Activated B cell treated with CpG ODN at 0.5 μM for 24 hours (primary cell): ENCODE data around the gene HTR7. TPM values are rescaled to one million over a fixed set of nuclear protein-coding genes. Genes with fewer than 3 reads are reported as not detected.

Experiments
- ATAC-seq: fragments of 200-7000 bp; cut with Tn5 transposase; one replicate; pipeline ENCODE4 v1.10.0; 2021; ENCODE audit warnings: low read depth, mild to moderate bottlenecking, moderate library complexity
- CTCF ChIA-PET: fragments of 350-600 bp; sonication (Branson Sonifier 250); formaldehyde crosslinking; loops from one replicate; lab custom pipeline; 2021; ENCODE audit warnings: antibody characterized with exemption; lab: Charles Lee
- POLR2A ChIA-PET: fragments of 350-600 bp; sonication (Branson Sonifier 250); formaldehyde crosslinking; loops from one replicate; lab custom pipeline; 2021; ENCODE audit warnings: antibody characterized with exemption; lab: Charles Lee
- DNase-seq: peaks from one replicate; pipeline ENCODE4 v3.0.0; 2022
- H3K27ac Mint-ChIP-seq: one replicate; pipeline ENCODE4 v1.8.0; 2020; ENCODE audit warnings: mixed read lengths
- H3K27me3 Mint-ChIP-seq: one replicate; pipeline ENCODE4 v1.8.0; 2021; ENCODE audit warnings: mixed read lengths
- H3K36me3 Mint-ChIP-seq: one replicate; pipeline ENCODE4 v1.8.0; 2021; ENCODE audit warnings: low read depth, mixed read lengths
- H3K4me1 Mint-ChIP-seq: one replicate; pipeline ENCODE4 v1.8.0; 2021; ENCODE audit warnings: mixed read lengths
- H3K4me3 Mint-ChIP-seq: one replicate; pipeline ENCODE4 v1.8.0; 2020; ENCODE audit warnings: mild to moderate bottlenecking, mixed read lengths
- H3K9me3 Mint-ChIP-seq: one replicate; pipeline ENCODE4 v1.8.0; 2020; ENCODE audit warnings: mixed read lengths
- CTCF ChIP-seq: fragments of 200-600 bp; IDR thresholded peaks from one replicate; pipeline ENCODE4 v1.8.0; 2022; ENCODE audit warnings: antibody characterized with exemption, mild to moderate bottlenecking
- intact Hi-C: fragments of 100-400 bp; cut with micrococcal nuclease; formaldehyde crosslinking; loops from one replicate; pipeline ENCODE4 v1.15.1; 2024
- total RNA-seq: library from RNA; stranded (reverse); gene quantifications from 2 replicates; pipeline ENCODE4 v1.2.3, GENCODE V29; 2022

The HTR7 gene
- total RNA-seq, 1 donor from 2014 or later = not detected

- no peak for ATAC-seq
These were observed 125.3 kb downstream of the HTR7 start for GRCh38 chr10:90732581-90732980.

GRCh38 chr10:90723416-90724068 lies 134.3 kb downstream of the HTR7 start:
- ChIA-PET CTCF (no interaction called here), POLR2A (no interaction called here)
- Mint-ChIP-seq H3K4me1 (no peaks in the 10 kb centered on the region), H3K27me3 (peaks cover 8% of the 10 kb centered on the region), H3K27ac (no peak overlapping the region), H3K36me3 (no peaks in the 10 kb centered on the region), H3K4me3 (no peak overlapping the region), H3K9me3 (no peaks in the 10 kb centered on the region)
- TF ChIP-seq CTCF = no peak
- no peak for ATAC-seq
- no peak for DNase-seq
- intact Hi-C loops = no loop called here

More at GRCh38 chr10:90732581-90732980, 125.3 kb downstream of the HTR7 start:
- no peak for DNase-seq
- ChIA-PET CTCF (no interaction called here), POLR2A (no interaction called here)
- H3K4me1 Mint-ChIP-seq = no peaks in the 10 kb centered on the region
- no peak for TF ChIP-seq CTCF
- no peaks in the 10 kb centered on the region for H3K36me3 Mint-ChIP-seq
- H3K9me3 Mint-ChIP-seq = peaks cover 3% of the 10 kb centered on the region
- H3K27ac Mint-ChIP-seq = no peak overlapping the region
- intact Hi-C loops = no loop called here
- H3K4me3 Mint-ChIP-seq = no peak overlapping the region
- H3K27me3 Mint-ChIP-seq = peaks cover 3% of the 10 kb centered on the region

GRCh38 chr10:90722832-90723231 lies 135.0 kb downstream of the HTR7 start:
- ChIA-PET CTCF (no interaction called here), POLR2A (no interaction called here)
- Mint-ChIP-seq H3K27ac (no peak overlapping the region), H3K4me3 (no peak overlapping the region), H3K9me3 (no peaks in the 10 kb centered on the region), H3K36me3 (no peaks in the 10 kb centered on the region), H3K4me1 (no peaks in the 10 kb centered on the region), H3K27me3 (peaks cover 5% of the 10 kb centered on the region)
- intact Hi-C loops = no loop called here
- ATAC-seq (no peak), DNase-seq (no peak)
- TF ChIP-seq CTCF = no peak

GRCh38 chr10:90718182-90718581 lies 139.7 kb downstream of the HTR7 start:
- Mint-ChIP-seq H3K36me3 (no peaks in the 10 kb centered on the region), H3K27me3 (peaks cover 7% of the 10 kb centered on the region), H3K4me3 (no peak overlapping the region), H3K27ac (no peak overlapping the region), H3K9me3 (no peaks in the 10 kb centered on the region), H3K4me1 (no peaks in the 10 kb centered on the region)
- POLR2A ChIA-PET = no interaction called here
- CTCF ChIA-PET = no interaction called here
- intact Hi-C loops = no loop called here
- ATAC-seq (no peak), DNase-seq (no peak)
- TF ChIP-seq CTCF = no peak

- ATAC-seq (no peak), DNase-seq (no peak)
- Mint-ChIP-seq H3K27ac (no peak overlapping the region), H3K36me3 (no peaks in the 10 kb centered on the region), H3K4me1 (no peaks in the 10 kb centered on the region), H3K27me3 (peaks cover 6% of the 10 kb centered on the region), H3K9me3 (no peaks in the 10 kb centered on the region), H3K4me3 (no peak overlapping the region)
- POLR2A ChIA-PET = no interaction called here
- CTCF ChIA-PET = no interaction called here
- TF ChIP-seq CTCF = no peak
- intact Hi-C loops = no loop called here
These were observed 145.3 kb downstream of the HTR7 start for GRCh38 chr10:90712529-90712928.
